Amniotic epithelial cell (primary cell): ENCODE results near the gene C16orf74.

Experiments
- DNase-seq: peaks from one replicate; pipeline ENCODE4 v3.0.0-alpha.2; 2010; ENCODE audit warnings: low read depth

C16orf74 gene

DNA sequence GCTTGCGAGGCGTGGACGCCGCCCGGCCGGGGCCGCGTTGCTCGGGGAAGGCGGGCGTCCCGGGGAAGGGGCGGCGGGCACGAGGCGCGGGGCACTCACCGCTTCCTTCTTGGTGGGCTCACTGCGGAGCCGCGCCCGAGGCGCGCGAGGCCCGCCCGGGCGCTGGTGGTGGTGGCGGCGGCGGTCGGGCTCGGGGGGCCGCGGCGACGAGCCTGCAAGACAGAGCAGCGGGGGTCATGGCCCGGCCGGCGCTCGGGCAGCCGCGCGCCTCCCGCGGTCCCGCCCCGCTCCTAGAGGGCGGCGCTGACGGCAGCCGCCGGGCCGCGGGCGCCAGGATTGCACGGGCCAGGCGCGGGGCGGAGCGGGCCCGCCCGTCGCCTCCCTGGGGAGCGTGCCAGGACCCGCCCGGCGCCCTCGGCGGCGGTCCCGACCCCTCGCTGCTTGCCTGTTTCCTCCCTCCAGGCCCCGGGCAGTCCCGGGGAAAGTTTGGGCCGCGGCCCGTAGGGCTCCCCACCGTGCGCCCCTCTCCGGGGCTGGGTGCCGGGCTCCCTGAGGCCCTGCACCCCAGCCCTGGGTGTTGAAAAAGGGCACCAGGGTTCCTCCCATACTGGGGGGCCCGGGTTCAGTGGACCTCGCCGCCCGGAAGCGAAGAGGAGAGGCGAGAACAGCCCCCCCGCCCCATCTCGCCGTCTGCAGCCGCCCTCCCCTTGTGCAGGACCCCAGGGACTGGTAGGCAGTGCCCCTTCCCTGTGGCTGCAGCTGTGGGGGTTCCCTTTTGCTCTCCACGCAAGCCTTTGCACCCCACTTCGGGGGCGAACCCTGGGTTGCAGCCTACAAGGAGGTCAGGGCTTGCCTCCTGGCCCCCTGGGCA lies at the start of gene C16orf74:
C16orf74 (minus strand) TSS at position 270 of the 871 bp plus-strand sequence. CDS start 15,879 bp downstream, outside the sequence.
- peak; percentile 19 for DNase-seq

DNA sequence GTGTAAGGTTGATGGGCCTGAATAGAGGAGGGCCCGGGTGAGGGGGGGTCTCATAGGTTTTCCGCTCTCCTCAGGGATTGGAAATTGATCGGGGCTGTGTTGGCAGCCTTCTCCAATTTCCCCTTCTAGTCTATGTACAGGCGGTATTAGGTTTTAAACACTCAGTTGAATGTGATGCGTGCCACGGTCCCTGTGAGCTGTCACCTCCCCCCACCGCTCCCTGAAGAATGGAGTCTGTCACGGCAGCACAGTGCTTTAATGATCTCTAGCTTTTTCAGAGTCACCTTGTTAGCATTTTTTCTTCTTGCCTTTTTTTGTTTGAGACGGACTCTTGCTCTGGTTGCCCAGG lies 49.4 kb upstream of the C16orf74 start:
- no peak for DNase-seq

DNA sequence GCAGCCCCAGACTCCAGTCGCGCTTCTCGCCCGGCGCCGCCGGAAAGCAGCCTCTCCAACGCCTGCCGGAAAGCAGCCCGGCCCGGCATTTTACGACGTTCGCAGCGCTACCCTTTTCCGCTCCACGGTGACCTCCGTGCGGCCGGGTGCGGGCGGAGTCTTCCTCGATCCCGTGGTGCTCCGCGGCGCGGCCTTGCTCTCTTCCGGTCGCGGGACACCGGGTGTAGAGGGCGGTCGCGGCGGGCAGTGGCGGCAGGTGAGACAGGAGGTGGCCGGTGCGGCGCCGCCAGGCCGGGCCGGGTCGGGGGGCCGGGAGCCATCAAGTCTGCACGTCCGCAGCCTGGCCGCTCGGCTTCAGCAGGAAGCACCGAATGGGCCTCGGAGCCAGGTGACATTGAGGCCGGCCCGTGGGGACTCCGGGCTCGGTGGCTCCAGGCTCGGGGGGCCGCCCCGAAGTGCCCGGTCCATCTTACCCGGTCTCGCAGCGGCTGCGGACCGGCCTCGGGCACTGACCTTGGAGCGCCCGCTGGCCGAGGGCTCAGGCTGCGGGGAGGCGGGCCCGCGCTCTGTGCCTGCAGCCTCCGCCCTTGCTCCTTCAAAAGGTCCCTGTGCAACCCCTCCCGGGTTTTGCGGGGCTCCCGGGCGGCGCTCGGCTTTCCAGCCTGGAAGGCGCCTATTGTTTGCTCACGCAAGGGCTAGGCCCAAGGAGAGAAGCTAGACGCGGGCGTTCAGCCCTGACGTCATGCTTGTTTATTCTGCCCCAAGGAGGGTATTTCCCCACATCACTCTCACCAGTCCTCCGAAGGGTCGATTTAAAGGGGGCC lies 48.8 kb upstream of the C16orf74 start, which contains the start of the genes COX4I1 and EMC8:
COX4I1 (plus strand) TSS at position 199 of the 824 bp plus-strand sequence. CDS start 1,511 bp downstream, outside the sequence.
EMC8 (minus strand) TSS at position 48 of the 824 bp plus-strand sequence. CDS start 249 bp downstream, outside the sequence.
- peak; percentile 92 for DNase-seq

DNA sequence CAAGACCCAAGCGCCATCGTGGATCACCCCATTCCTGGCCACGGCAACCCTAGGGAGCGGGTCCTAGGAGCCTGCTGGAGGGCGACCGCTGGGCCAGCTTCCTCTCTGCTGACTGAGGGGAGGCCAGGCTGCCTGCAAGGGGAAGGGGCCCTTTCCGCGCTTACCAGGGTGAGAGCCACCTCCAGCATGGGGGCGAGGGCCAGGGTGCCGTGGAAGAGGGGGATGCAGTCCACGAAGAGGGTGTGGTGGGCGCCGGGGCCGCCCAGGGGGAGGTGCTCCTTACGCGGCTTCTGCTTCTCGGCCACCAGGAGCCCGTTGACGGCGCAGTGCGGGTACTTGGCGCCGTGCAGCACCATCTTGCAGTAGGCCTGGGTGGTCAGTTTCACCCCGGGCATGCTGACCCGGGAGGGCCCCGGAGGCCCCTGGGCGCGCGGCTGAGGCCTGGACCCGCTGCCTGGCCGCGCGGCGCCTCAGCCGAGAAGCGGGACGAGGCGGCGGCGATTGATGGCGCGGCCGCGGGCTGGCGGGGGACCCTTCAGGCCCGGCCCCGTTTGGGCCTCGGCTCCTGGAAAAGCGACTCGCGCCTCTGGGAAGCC lies 48.1 kb upstream of the C16orf74 start:
- no peak for DNase-seq

DNA sequence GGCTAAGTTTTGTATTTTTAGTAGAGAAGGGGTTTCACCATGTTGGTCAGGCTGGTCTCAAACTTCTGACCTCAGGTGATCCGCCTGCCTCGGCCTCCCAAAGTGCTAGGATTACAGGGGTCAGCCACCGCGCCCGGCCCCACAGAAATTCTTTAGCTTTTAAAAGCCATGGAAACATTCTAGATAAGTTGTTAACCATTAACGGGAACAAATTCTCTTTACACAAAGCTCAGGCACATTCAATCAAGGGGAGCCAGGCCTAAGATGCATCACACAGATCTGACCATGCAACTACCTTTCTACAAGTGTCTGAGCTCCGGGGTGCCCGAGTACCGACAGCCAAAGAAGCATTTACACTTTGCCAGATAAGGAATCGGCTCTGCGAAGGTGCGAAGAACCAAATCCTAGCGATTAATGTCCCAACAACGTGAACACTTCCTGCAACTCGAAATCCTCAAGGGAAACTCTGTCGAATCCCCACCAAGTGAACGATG lies 47.4 kb upstream of the C16orf74 start:
- no peak for DNase-seq

DNA sequence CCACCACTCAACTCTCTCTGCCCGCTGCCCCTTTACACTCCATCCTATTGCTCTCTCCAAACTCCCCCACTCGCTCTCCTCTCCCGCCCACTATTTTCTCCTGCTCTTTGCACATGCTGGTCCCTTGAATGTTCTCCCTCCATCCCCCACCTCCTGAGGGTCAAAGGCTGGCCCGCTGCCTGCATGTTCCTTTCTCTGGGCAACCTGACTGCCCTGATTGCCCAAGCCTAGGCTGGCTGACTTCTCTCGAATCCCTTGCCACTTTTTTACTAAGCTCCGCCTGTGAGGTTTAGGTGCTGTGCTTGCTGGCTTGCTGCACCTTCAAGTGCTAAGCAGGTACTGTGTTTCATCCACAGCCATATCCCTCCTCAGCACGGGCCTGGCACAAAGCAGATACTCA lies 45.7 kb upstream of the C16orf74 start:
- no peak for DNase-seq

DNA sequence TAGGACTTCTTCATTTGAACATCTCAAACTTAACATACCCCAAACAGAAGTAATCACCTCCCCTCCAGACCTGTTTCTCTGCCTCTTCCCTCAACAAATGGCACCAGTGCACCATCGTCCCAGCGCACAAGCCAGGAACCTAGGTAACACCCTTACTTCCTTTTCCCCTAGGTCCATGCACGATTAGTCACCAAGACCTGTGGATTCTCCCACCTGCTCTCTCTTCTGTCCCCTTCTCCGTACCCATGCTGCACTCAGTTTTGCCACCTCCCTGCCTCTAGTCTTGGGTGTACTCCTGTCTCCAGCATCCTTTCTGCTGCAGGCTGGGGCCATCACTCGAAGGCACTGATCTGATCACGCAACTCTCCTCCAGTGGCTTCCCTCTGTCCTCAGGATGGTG lies 45.3 kb upstream of the C16orf74 start:
- DNase-seq = no peak

DNA sequence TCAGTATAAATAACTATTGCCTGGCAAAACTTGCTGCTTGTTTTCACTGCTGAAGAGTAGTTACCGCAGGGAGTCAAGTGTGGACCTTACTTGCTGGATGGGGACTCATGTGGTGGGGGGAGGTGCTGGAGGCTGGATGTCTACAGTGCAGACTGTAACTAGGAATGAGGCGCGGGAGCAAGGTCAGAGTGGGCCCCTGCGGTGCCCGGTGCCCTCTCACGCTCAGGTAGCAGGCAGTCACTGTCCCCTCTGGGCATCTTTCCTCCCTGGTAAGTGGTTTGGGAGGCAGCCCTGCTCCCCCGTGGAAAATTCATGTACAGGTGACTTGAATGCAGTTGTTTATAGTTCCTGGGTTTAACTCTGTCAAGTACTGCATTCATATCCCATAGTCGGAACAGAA lies 43.8 kb upstream of the C16orf74 start:
- DNase-seq = no peak

DNA sequence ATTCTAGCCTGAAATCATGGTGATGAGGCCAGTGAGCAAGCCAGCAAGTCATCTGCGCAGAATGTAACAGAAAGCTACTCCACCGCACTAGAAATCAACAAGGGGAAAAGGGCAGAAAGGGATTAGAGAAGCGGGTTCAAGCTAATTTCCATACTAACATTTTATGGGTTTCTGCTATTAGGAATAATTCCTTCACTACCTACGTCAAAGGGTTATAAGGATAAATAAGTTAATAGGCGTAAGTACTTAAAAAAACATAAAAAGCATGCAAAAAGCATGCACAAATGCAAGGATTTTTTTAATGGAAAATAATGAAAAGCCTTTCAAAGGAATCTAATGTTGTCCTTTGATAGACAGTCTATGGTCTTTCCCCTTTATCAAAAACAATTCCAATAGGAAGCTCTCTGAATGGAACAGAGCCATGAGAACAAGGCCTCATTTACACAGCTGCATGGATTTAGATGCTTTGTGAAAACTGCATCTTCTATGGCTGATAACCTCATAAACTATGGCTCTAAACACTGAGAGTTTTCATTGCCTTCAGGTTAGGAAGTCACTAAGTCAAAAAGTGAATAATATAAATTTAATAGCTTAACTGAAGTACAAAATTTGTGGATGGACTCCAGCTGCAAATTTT lies 42.9 kb upstream of the C16orf74 start:
- DNase-seq = no peak

DNA sequence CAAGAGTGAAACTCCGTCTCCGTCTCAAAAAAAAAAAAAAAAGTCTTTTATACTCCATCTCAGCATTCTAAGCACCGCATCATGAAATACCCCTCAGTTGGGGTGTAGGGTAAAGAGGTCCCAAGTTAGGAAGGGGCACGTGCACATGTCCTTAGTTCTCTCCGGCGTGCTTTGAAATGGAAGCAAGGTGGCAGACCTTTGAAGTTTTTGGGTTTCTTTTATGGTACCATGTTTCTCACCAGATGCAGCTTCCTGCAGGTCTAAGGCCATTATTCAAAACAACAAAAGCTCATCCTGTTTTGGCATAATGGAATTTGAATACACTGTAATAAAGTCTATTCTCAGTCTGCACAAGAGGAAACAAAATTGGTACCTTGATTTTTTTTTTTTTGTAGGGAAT lies 38.9 kb upstream of the C16orf74 start:
- no peak for DNase-seq

DNA sequence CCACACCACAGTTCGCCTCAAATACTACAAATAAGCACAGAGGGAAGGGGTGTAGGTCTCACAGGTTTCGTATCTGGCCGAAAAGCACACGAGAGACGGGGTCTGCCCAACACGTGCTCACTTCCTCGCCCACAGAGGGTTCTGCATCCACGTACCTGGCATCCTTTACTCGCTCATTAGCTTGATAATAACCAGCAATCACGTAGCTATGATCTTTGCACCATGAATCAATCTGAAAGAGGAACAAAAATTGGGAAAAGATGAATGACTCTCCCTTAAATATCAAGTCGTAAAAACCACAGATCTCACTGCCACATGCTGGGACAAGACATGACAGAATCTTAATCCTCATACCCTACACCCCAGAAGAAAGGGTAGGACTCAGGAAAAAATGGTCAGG lies 37.9 kb upstream of the C16orf74 start:
- DNase-seq = no peak

DNA sequence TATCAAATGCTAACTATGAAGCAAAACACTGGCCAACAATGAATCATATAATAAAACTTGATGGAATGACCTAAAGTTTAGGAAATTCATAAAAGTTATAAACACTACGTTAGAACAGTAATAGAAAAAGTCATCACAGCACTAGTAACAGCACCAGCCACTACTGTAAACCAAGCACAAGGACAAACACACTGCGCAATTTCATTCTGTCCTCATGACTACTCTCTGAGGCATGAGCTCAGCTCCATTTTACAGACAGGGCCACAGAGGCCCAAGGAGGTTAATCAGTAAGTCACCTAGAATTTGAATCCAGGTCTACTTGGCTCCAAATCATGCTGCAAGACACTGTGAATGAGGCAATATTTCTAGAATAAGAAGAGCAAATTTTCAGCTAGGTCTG lies 35.0 kb upstream of the C16orf74 start:
- peak; percentile 32 for DNase-seq

DNA sequence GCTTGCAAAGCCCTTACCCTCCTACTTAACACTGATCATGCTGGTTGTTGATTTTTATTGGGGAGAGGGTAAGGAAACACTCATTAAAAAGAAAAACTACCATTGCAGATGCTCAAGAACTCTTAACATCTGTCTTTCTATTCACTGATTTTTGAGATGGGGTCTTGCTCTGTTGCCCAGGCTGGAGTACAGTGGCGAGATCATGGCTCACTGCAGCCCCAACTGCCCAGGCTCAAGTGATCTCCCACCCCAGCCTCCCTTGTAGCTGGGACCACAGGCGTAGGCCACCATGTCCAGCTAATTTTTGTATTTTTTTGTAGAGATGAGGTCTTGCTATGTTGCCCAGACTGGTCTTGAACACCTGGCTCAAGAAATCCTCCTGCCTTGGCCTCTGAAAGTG lies 33.9 kb upstream of the C16orf74 start:
- no peak for DNase-seq

DNA sequence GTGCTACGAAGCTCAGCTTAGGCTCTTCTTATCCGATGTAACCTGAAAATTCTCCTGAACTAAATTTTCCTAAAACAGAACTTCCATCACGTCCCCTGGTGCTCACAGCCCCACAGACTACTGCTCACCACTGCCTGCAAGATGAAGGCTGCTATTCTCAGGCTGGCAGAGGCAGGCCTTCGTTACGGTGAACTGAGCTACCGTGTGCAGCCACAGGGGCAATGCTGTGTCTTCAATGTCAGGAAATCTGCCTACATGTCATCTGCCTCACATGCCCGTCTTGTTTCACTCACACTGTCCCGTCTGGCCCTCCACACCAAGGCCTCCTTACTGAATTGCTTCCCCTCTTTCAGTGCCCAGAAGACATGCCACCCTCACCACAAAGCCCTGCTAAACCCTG lies 32.5 kb upstream of the C16orf74 start:
- DNase-seq = no peak

DNA sequence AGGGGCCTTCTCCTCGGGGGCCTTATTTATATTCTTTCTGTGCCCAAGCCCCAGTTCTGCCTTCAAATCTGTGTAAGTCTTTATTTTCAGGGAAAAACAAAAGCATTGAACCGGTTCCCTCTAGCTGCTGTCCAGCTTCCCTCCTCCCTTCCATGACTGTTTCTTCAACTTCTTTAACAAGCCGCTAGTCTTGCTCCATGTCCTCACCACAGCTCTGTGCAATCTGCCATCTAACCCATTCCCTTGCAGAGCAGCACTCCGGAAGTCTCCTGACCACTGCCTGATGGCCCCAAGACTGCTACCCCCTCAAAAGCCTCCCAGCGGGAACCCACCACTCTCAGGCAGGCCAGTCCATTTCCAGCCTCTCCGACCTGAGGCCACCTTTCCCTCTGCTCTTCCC lies 31.6 kb upstream of the C16orf74 start:
- DNase-seq = peak; percentile 26

DNA sequence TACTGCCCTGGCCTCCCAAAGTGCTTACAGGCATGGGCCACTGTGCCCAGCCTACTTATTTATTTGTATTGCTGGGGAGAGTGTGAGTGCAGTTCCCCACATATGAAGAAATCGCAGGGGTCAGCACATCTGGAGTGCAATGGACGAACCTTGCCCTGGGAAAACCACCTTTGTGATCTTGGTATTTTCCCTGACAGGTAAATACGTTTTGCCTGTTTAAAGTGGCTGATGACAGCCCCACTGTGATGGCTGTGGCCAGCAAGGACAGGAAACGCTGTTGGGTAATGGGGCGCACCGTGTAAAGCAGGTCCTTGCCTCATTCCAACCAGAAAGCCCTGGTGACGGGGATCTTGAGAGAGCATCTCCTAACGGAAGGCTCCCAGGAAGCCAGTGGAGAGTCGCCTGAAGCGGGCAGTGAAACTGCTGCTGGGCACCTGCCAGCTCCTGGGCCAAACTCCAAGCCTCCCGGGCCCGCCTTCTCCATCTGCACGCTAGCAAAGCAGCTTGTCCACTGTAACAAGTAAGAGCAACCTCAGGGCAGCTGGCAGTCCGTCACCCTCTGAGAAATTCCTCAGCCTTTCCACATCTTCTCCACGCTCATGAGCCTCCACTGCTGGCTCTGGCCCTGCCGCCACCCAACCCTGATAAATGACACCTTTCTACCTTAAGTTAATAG lies 30.9 kb upstream of the C16orf74 start:
- no peak for DNase-seq

DNA sequence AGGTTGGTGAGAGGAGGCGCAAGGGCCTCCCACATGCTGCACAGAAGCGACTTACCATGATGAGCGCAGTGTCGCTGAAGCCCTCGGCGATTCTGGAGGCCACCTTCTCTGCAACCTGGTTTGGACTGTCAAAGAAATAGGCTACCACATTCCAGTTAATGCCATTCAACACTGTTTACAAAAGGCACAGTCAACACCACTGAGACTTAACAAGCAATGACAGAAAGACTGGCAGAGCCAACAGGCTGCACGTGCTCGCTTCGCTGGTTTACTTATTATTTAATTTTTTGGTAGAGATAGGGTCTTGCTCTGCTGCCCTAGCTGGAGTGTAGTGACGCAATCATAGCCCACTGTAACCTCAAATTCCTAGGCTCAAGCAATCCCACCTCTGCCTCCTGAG lies 30.3 kb upstream of the C16orf74 start:
- DNase-seq = no peak

DNA sequence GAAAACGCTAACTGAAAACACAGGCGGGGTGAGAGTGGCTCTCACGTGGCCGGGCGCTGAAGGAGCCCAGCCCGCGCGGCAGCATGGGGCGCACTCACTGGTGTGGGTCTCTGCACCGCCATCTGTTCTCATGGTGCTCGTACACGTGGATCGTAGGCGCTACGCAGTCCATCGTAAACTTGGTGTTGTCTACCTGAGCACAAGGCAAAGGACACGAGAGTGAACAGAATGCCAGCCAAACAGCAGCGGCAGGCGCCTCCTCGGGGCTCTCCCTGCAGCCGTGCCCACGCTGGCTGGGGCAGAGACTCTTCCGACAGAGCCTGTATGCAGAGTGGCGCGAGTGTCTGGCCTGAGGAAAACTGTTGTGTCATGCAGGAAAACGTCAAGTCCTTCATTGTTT lies 29.4 kb upstream of the C16orf74 start:
- no peak for DNase-seq

DNA sequence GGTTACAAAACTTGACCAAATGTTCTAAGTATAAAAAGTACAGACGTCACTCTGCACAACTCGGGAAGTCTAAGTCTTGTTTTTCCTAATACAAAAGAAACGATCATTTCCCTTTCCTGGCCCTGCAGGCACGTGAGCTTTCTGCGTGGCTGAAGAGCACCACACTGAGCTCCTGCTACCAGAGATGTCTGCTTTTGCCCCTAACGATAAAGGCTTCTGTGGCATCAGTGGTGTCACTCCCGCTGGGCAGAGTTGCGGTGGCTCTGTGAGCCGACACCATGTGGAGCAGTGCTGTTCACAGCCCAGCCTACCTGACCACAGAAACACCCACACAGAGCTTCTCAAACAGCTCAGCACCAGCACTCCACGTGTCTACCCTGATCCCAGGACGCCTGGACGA lies 28.0 kb upstream of the C16orf74 start:
- no peak for DNase-seq

DNA sequence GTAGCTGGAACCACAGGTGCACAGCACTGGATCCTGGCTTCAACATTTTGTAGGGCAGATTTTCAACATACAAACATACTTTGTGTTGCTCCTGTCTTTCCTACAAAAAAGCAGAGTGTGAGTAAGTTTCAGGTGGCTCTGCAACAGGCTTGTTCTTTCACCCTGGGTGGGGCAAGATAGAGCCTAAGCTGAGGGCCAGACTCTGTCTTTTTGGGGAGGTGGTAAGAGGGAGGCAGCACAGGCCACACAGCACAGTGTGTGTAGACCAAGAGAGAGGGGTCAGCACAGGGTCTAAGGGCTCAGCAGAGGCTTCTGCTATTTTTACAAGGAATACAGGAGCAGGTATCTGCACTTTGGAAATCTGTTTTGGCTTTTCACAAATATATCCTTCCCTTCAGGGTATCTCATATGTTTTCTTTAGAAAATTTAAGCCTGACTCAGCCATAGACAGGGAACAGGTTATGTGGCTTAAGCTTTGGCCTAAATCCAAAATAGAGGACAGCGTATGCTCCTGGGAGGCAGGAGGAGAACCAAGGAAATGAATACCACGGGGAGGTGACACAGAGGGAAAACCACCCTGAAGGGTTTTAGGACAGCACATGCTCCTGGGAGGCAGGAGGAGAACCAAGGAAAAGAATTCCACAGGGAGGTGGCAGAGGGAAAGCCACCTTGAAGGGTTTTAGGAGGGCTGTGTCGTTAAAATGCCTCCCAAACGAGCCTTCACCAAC lies 26.9 kb upstream of the C16orf74 start:
- DNase-seq = no peak

DNA sequence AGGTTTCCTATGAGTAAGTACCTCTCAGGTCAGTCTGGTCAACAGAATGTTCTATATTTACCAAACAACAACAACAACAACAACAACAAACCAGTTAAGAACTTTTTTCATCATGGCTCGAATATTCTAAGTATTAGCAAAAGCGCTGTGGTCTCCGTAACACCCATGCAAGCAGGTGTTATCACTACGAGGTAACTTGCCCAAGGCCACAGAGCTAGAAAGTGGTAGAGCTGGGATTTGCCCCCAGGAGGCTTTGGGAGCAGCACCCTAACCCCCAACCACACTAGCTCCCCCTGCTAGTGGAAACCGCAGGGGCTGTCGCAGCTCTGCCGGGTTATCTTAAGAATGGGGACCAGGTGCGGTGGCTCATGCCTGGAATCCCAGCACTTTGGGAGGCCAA lies 23.9 kb upstream of the C16orf74 start:
- DNase-seq = no peak
